Activated CD8-positive, alpha-beta memory T cell treated with anti-CD3 and anti-CD28 coated beads, Interleukin-2, amount 50 U/mL, for 24 hours (primary cell): ENCODE results near the gene IQGAP3.

ENCODE experiments used
- DNase-seq: peaks from one replicate; pipeline ENCODE4 v3.0.0-alpha.2; 2020; ENCODE audit errors: extremely low read depth

Gene IQGAP3

GRCh38 chr1:156511644-156512043, 60.7 kb downstream of the IQGAP3 start:
- DNase-seq = no peak

GRCh38 chr1:156510709-156511108, 61.7 kb downstream of the IQGAP3 start:
- no peak for DNase-seq

- no peak for DNase-seq
These were observed 62.8 kb downstream of the IQGAP3 start for GRCh38 chr1:156509424-156510034.

- no peak for DNase-seq
These were observed 63.5 kb downstream of the IQGAP3 start for GRCh38 chr1:156508955-156509234.

- no peak for DNase-seq
These were observed 64.0 kb downstream of the IQGAP3 start for GRCh38 chr1:156508205-156508954.

- no peak for DNase-seq
These were observed 65.9 kb downstream of the IQGAP3 start for GRCh38 chr1:156506450-156506849.

GRCh38 chr1:156505679-156506298, 66.6 kb downstream of the IQGAP3 start:
- DNase-seq = no peak

GRCh38 chr1:156504821-156505678, 67.3 kb downstream of the IQGAP3 start:
- peak; percentile 97 for DNase-seq

GRCh38 chr1:156504438-156504813, 67.9 kb downstream of the IQGAP3 start:
- DNase-seq = no peak

- DNase-seq = no peak
These were observed 68.5 kb downstream of the IQGAP3 start for GRCh38 chr1:156503698-156504437.

GRCh38 chr1:156502894-156503697, 69.3 kb downstream of the IQGAP3 start:
- DNase-seq = no peak

GRCh38 chr1:156502391-156502893, 69.9 kb downstream of the IQGAP3 start:
- no peak for DNase-seq

- DNase-seq = peak; percentile 78
These were observed 71.4 kb downstream of the IQGAP3 start for GRCh38 chr1:156500793-156501506.

- no peak for DNase-seq
These were observed 71.9 kb downstream of the IQGAP3 start, which contains the start of gene MEF2D for GRCh38 chr1:156500543-156500792. Gene MEF2D, minus strand, starts transcription at chr1:156500775. Its CDS starts 17,483 bp downstream, at chr1:156483292.

GRCh38 chr1:156499842-156500542, 72.4 kb downstream of the IQGAP3 start:
- no peak for DNase-seq

GRCh38 chr1:156499194-156499841, 73.0 kb downstream of the IQGAP3 start:
- no peak for DNase-seq

- DNase-seq = no peak
These were observed 73.8 kb downstream of the IQGAP3 start for GRCh38 chr1:156498432-156499193.

GRCh38 chr1:156497743-156498431, 74.5 kb downstream of the IQGAP3 start:
- no peak for DNase-seq
